ENCODE data around the gene INS.

The INS gene

GRCh38 chr11:2144544-2145248 is 16.3 kb downstream of the INS start:
- Histone ChIP-seq H2AFZ (ENCODE audit: low read length) (no peak overlapping the region), H3K27ac (replicated peaks; ENCODE audit: low read length) (no peak overlapping the region), H3K18ac (ENCODE audit: low read length) (peak overlapping the region; percentile 21), H3K9me3 (replicated peaks in 1 of 2; ENCODE audit: control insufficient read depth in 2 of 2, insufficient read depth in 1 of 2, low read depth in 1 of 2, low read length in 2 of 2) (no peaks in the 10 kb centered on the region), H2BK12ac (ENCODE audit: low read length) (no peak overlapping the region), H2AK5ac (ENCODE audit: low read depth, low read length) (peak overlapping the region; percentile 76), H3K4me1 (ENCODE audit: control insufficient read depth in 2 of 2, insufficient read depth in 1 of 2, low read depth in 1 of 2, low read length in 2 of 2) (peaks cover 8 to 18% of the 10 kb centered on the region in 2 donors), H3K4me2 (ENCODE audit: insufficient read depth, low read length, poor library complexity, severe bottlenecking) (no peak overlapping the region), H3K23ac (ENCODE audit: low read depth, low read length, poor library complexity) (no peak overlapping the region), H4K8ac (ENCODE audit: low read depth, low read length) (no peak overlapping the region), H2BK120ac (ENCODE audit: low read depth, low read length) (peak overlapping the region; percentile 36), H3K36me3 (replicated peaks in 1 of 2; ENCODE audit: control insufficient read depth in 2 of 2, insufficient read depth in 2 of 2, low read length in 2 of 2) (no peaks in the 10 kb centered on the region), H3K4me3 (ENCODE audit: low read length in 2 of 2) (no peak overlapping the region), H3K14ac (ENCODE audit: low read length) (peak overlapping the region; percentile 85), H3K27me3 (ENCODE audit: control insufficient read depth in 3 of 3, insufficient read depth in 3 of 3, low read depth in 1 of 3, low read length in 3 of 3) (peaks cover 56 to 98% (median 88%) of the 10 kb centered on the region in 3 experiments), H3K4ac (ENCODE audit: low read length) (no peak overlapping the region), H2BK5ac (ENCODE audit: low read length) (peak overlapping the region; percentile 31), H3K79me1 (ENCODE audit: low read depth, low read length) (peaks cover 2% of the 10 kb centered on the region), H3K9ac (ENCODE audit: low read depth, low read length, poor library complexity) (no peak overlapping the region), H4K91ac (ENCODE audit: low read depth, low read length, poor library complexity) (no peak overlapping the region), H2BK15ac (ENCODE audit: low read length) (no peak overlapping the region)
- no peak for DNase-seq (ENCODE audit: low spot score)
- WGBS, 2 donors (ENCODE audit: extremely low coverage in 2 of 2, insufficient read length in 2 of 2, insufficient replicate concordance in 1 of 2), result no CpG with 5 or more reads among the region's 18 CpGs

GRCh38 chr11:2143799-2144543 is 17.0 kb downstream of the INS start:
- no peak overlapping the region for H2BK5ac ChIP-seq (ENCODE audit: low read length)
- H3K27me3 ChIP-seq (ENCODE audit: control insufficient read depth in 3 of 3, insufficient read depth in 3 of 3, low read depth in 1 of 3, low read length in 3 of 3), result peaks cover 58 to 94% (median 92%) of the 10 kb centered on the region in 3 experiments
- H3K4me1 ChIP-seq (ENCODE audit: control insufficient read depth in 2 of 2, insufficient read depth in 1 of 2, low read depth in 1 of 2, low read length in 2 of 2), result peaks cover 8 to 12% of the 10 kb centered on the region in 2 donors
- H2AK5ac ChIP-seq (ENCODE audit: low read depth, low read length), result peak overlapping the region; percentile 46
- H3K4me2 ChIP-seq (ENCODE audit: insufficient read depth, low read length, poor library complexity, severe bottlenecking), result no peak overlapping the region
- H3K79me1 ChIP-seq (ENCODE audit: low read depth, low read length), result peaks cover 2% of the 10 kb centered on the region
- H3K4ac ChIP-seq (ENCODE audit: low read length), result no peak overlapping the region
- H4K8ac ChIP-seq (ENCODE audit: low read depth, low read length), result no peak overlapping the region
- no peak overlapping the region for H3K9ac ChIP-seq (ENCODE audit: low read depth, low read length, poor library complexity)
- no peak overlapping the region for H2BK12ac ChIP-seq (ENCODE audit: low read length)
- peak overlapping the region; percentile 21 for H3K14ac ChIP-seq (ENCODE audit: low read length)
- WGBS, 2 donors (ENCODE audit: extremely low coverage in 2 of 2, insufficient read length in 2 of 2, insufficient replicate concordance in 1 of 2), result no CpG with 5 or more reads among the region's 72 CpGs
- no peaks in the 10 kb centered on the region for H3K36me3 ChIP-seq (replicated peaks in 1 of 2; ENCODE audit: control insufficient read depth in 2 of 2, insufficient read depth in 2 of 2, low read length in 2 of 2)
- DNase-seq (ENCODE audit: low spot score), result no peak
- H2BK120ac ChIP-seq (ENCODE audit: low read depth, low read length), result no peak overlapping the region
- H2AFZ ChIP-seq (ENCODE audit: low read length), result no peak overlapping the region
- H3K27ac ChIP-seq (replicated peaks; ENCODE audit: low read length), result no peak overlapping the region
- H3K4me3 ChIP-seq (ENCODE audit: low read length in 2 of 2), result no peak overlapping the region
- H4K91ac ChIP-seq (ENCODE audit: low read depth, low read length, poor library complexity), result no peak overlapping the region
- H3K18ac ChIP-seq (ENCODE audit: low read length), result peak overlapping the region; percentile 71
- H3K23ac ChIP-seq (ENCODE audit: low read depth, low read length, poor library complexity), result no peak overlapping the region
- no peak overlapping the region for H2BK15ac ChIP-seq (ENCODE audit: low read length)
- no peaks in the 10 kb centered on the region for H3K9me3 ChIP-seq (replicated peaks in 1 of 2; ENCODE audit: control insufficient read depth in 2 of 2, insufficient read depth in 1 of 2, low read depth in 1 of 2, low read length in 2 of 2)

GRCh38 chr11:2143477-2143798 is 17.6 kb downstream of the INS start:
- Histone ChIP-seq H3K14ac (ENCODE audit: low read length) (no peak overlapping the region), H3K9me3 (replicated peaks in 1 of 2; ENCODE audit: control insufficient read depth in 2 of 2, insufficient read depth in 1 of 2, low read depth in 1 of 2, low read length in 2 of 2) (no peaks in the 10 kb centered on the region), H2BK5ac (ENCODE audit: low read length) (no peak overlapping the region), H3K4ac (ENCODE audit: low read length) (no peak overlapping the region), H3K4me2 (ENCODE audit: insufficient read depth, low read length, poor library complexity, severe bottlenecking) (no peak overlapping the region), H4K91ac (ENCODE audit: low read depth, low read length, poor library complexity) (no peak overlapping the region), H2BK15ac (ENCODE audit: low read length) (no peak overlapping the region), H4K8ac (ENCODE audit: low read depth, low read length) (no peak overlapping the region), H3K36me3 (replicated peaks in 1 of 2; ENCODE audit: control insufficient read depth in 2 of 2, insufficient read depth in 2 of 2, low read length in 2 of 2) (no peaks in the 10 kb centered on the region), H2BK12ac (ENCODE audit: low read length) (no peak overlapping the region), H3K4me1 (ENCODE audit: control insufficient read depth in 2 of 2, insufficient read depth in 1 of 2, low read depth in 1 of 2, low read length in 2 of 2) (peaks cover 7 to 9% of the 10 kb centered on the region in 2 donors), H2AFZ (ENCODE audit: low read length) (no peak overlapping the region), H3K79me1 (ENCODE audit: low read depth, low read length) (peaks cover 2% of the 10 kb centered on the region), H3K18ac (ENCODE audit: low read length) (no peak overlapping the region), H3K4me3 (ENCODE audit: low read length in 2 of 2) (no peak overlapping the region), H2BK120ac (ENCODE audit: low read depth, low read length) (no peak overlapping the region), H3K27ac (replicated peaks; ENCODE audit: low read length) (no peak overlapping the region), H2AK5ac (ENCODE audit: low read depth, low read length) (no peak overlapping the region), H3K23ac (ENCODE audit: low read depth, low read length, poor library complexity) (no peak overlapping the region), H3K27me3 (ENCODE audit: control insufficient read depth in 3 of 3, insufficient read depth in 3 of 3, low read depth in 1 of 3, low read length in 3 of 3) (peaks cover 60 to 98% (median 90%) of the 10 kb centered on the region in 3 experiments), H3K9ac (ENCODE audit: low read depth, low read length, poor library complexity) (no peak overlapping the region)
- no CpG with 5 or more reads among the region's 12 CpGs for WGBS, 2 donors (ENCODE audit: extremely low coverage in 2 of 2, insufficient read length in 2 of 2, insufficient replicate concordance in 1 of 2)
- no peak for DNase-seq (ENCODE audit: low spot score)

- Histone ChIP-seq H3K9ac (ENCODE audit: low read depth, low read length, poor library complexity) (no peak overlapping the region), H2AK5ac (ENCODE audit: low read depth, low read length) (no peak overlapping the region), H2BK120ac (ENCODE audit: low read depth, low read length) (no peak overlapping the region), H2AFZ (ENCODE audit: low read length) (no peak overlapping the region), H3K4me3 (ENCODE audit: low read length in 2 of 2) (no peak overlapping the region), H3K4me1 (ENCODE audit: control insufficient read depth in 2 of 2, insufficient read depth in 1 of 2, low read depth in 1 of 2, low read length in 2 of 2) (peaks cover 2 to 3% of the 10 kb centered on the region in 2 donors), H2BK15ac (ENCODE audit: low read length) (no peak overlapping the region), H3K4ac (ENCODE audit: low read length) (no peak overlapping the region), H2BK12ac (ENCODE audit: low read length) (no peak overlapping the region), H4K91ac (ENCODE audit: low read depth, low read length, poor library complexity) (no peak overlapping the region), H3K27ac (replicated peaks; ENCODE audit: low read length) (no peak overlapping the region), H3K9me3 (replicated peaks in 1 of 2; ENCODE audit: control insufficient read depth in 2 of 2, insufficient read depth in 1 of 2, low read depth in 1 of 2, low read length in 2 of 2) (no peaks in the 10 kb centered on the region), H3K27me3 (ENCODE audit: control insufficient read depth in 3 of 3, insufficient read depth in 3 of 3, low read depth in 1 of 3, low read length in 3 of 3) (peaks cover 60 to 98% (median 88%) of the 10 kb centered on the region in 3 experiments), H4K8ac (ENCODE audit: low read depth, low read length) (no peak overlapping the region), H3K36me3 (replicated peaks in 1 of 2; ENCODE audit: control insufficient read depth in 2 of 2, insufficient read depth in 2 of 2, low read length in 2 of 2) (no peaks in the 10 kb centered on the region), H3K23ac (ENCODE audit: low read depth, low read length, poor library complexity) (no peak overlapping the region), H3K4me2 (ENCODE audit: insufficient read depth, low read length, poor library complexity, severe bottlenecking) (no peak overlapping the region), H3K79me1 (ENCODE audit: low read depth, low read length) (peaks cover 2% of the 10 kb centered on the region), H2BK5ac (ENCODE audit: low read length) (no peak overlapping the region), H3K14ac (ENCODE audit: low read length) (no peak overlapping the region), H3K18ac (ENCODE audit: low read length) (no peak overlapping the region)
- no peak for DNase-seq (ENCODE audit: low spot score)
- WGBS, 2 donors (ENCODE audit: extremely low coverage in 2 of 2, insufficient read length in 2 of 2, insufficient replicate concordance in 1 of 2), result no CpG with 5 or more reads among the region's 6 CpGs
Measured at GRCh38 chr11:2142762-2143202, 18.2 kb downstream of the INS start.
